Mesendoderm (in vitro differentiated cells): ENCODE results near the gene SCGB1D1.
"Not testable (repeated sequence)": the region's sequence is repeated elsewhere in the genome, so short reads cannot be mapped to it uniquely, and the experiment has no call there.

Experiments used
- DNase-seq: peaks from one replicate; pipeline ENCODE4 v3.0.0; 2013
- H2AK5ac ChIP-seq: 2 replicates; pipeline ENCODE4 v1.6.1; 2013; ENCODE audit warnings: low read length, inconsistent platforms
- H2BK120ac ChIP-seq: 2 replicates; pipeline ENCODE4 v1.6.1; 2013; ENCODE audit warnings: low read depth, mild to moderate bottlenecking, low read length, moderate library complexity, mixed read lengths
- H2BK15ac ChIP-seq: replicated peaks from 2 replicates; pipeline ENCODE4 v1.6.1; 2013; ENCODE audit warnings: low read depth, mild to moderate bottlenecking, moderate library complexity
- H2BK5ac ChIP-seq: 2 replicates; pipeline ENCODE4 v1.6.1; 2013; ENCODE audit warnings: low read length, inconsistent platforms
- H3K18ac ChIP-seq: 2 replicates; pipeline ENCODE4 v1.6.1; 2013; ENCODE audit warnings: mild to moderate bottlenecking, low read length, mixed read lengths
- H3K23ac ChIP-seq: one replicate; pipeline ENCODE4 v1.6.1; 2013; ENCODE audit warnings: low read length
- H3K27ac ChIP-seq: 2 replicates; pipeline ENCODE4 v1.5.1; 2013; ENCODE audit warnings: low read depth, mild to moderate bottlenecking, inconsistent platforms, low read length, moderate library complexity
- H3K27me3 ChIP-seq: 2 replicates; pipeline ENCODE4 v1.6.1; 2013; ENCODE audit warnings: low read length, control low read depth, mild to moderate bottlenecking, inconsistent platforms; ENCODE audit not compliant: insufficient read depth, poor library complexity
- H3K36me3 ChIP-seq: 2 replicates; pipeline ENCODE4 v1.6.1; 2013; ENCODE audit warnings: low read length, inconsistent platforms; ENCODE audit not compliant: control insufficient read depth, insufficient read depth
- H3K4ac ChIP-seq: one replicate; pipeline ENCODE4 v1.6.1; 2013; ENCODE audit warnings: low read depth, mild to moderate bottlenecking, low read length, moderate library complexity
- H3K4me1 ChIP-seq: 2 replicates; pipeline ENCODE4 v1.6.1; 2013; ENCODE audit warnings: low read depth, low read length, inconsistent platforms; ENCODE audit not compliant: control insufficient read depth
- H3K4me2 ChIP-seq: 2 replicates; pipeline ENCODE4 v1.6.1; 2013; ENCODE audit warnings: low read length
- H3K4me3 ChIP-seq: 2 replicates; pipeline ENCODE4 v1.5.1; 2013; ENCODE audit warnings: mild to moderate bottlenecking, low read length
- H3K56ac ChIP-seq: one replicate; pipeline ENCODE4 v1.6.1; 2013; ENCODE audit warnings: low read length
- H3K79me1 ChIP-seq: 2 replicates; pipeline ENCODE4 v1.6.1; 2013; ENCODE audit warnings: low read length, inconsistent platforms
- H3K79me2 ChIP-seq: 2 replicates; pipeline ENCODE4 v1.6.1; 2013; ENCODE audit warnings: mild to moderate bottlenecking, low read length; ENCODE audit not compliant: control insufficient read depth, insufficient read depth
- H3K9ac ChIP-seq: 2 replicates; pipeline ENCODE4 v1.6.1; 2013; ENCODE audit warnings: low read length, inconsistent platforms
- H4K5ac ChIP-seq: one replicate; pipeline ENCODE4 v1.6.1; 2013; ENCODE audit warnings: low read length
- H4K8ac ChIP-seq: one replicate; pipeline ENCODE4 v1.6.1; 2013; ENCODE audit warnings: low read depth, mild to moderate bottlenecking, control low read depth, low read length, moderate library complexity
- WGBS: extraction: QIAGEN DNeasy Blood & Tissue Kit; methylation state at CpG from one replicate; pipeline ENCODE4 v1.1.7; 2013; ENCODE audit warnings: low lambda C conversion rate, missing lambda C conversion rate; ENCODE audit not compliant: insufficient coverage; ENCODE audit errors: extremely low coverage; 5-methylcytosine and 5-hydroxymethylcytosine counted together

The SCGB1D1 gene

DNA sequence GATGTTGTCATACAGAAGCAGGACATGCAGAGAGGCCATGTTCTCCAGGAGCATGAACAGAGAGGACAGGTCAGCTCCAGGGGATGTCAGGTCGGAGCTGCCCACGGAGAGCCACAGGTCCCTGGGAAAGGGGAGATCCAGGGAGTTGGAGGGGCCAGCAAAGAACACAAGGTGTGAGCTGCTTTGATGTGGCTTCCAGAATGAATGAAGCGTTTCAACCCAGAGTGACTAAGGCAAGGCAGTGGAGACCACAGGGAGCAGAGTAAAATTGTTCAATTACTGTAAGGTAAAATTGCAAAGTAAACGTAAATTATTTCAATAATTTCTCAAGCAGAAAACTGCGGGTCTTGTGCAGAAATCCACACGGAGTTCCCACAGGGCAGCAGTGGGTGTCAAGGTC, 12.9 kb downstream of the SCGB1D1 start:
- Histone ChIP-seq H3K23ac (no peak overlapping the region), H2BK120ac (no peak overlapping the region), H3K18ac (no peak overlapping the region), H2BK5ac (no peak overlapping the region), H4K5ac (no peak overlapping the region), H3K36me3 (no peaks in the 10 kb centered on the region), H2BK15ac (no peak overlapping the region), H3K4me3 (no peak overlapping the region), H3K4ac (no peak overlapping the region), H4K8ac (no peak overlapping the region), H3K56ac (no peak overlapping the region), H3K79me1 (no peaks in the 10 kb centered on the region), H3K27me3 (no peaks in the 10 kb centered on the region), H2AK5ac (no peak overlapping the region), H3K4me2 (no peak overlapping the region), H3K79me2 (no peaks in the 10 kb centered on the region), H3K27ac (no peak overlapping the region), H3K4me1 (no peaks in the 10 kb centered on the region), H3K9ac (no peak overlapping the region)
- DNase-seq: no peak
- WGBS: no CpG with 5 or more reads among the region's 6 CpGs

- no peaks in the 10 kb centered on the region for H3K79me1 ChIP-seq
- no peak overlapping the region for H3K27ac ChIP-seq
- H3K4ac ChIP-seq: no peak overlapping the region
- H3K36me3 ChIP-seq: no peaks in the 10 kb centered on the region
- H2BK120ac ChIP-seq: no peak overlapping the region
- H3K27me3 ChIP-seq: no peaks in the 10 kb centered on the region
- no peak overlapping the region for H4K8ac ChIP-seq
- H3K4me3 ChIP-seq: no peak overlapping the region
- WGBS: no CpG with 5 or more reads among the region's 5 CpGs
- H4K5ac ChIP-seq: no peak overlapping the region
- H3K23ac ChIP-seq: no peak overlapping the region
- H2BK15ac ChIP-seq: no peak overlapping the region
- no peak overlapping the region for H3K4me2 ChIP-seq
- H3K9ac ChIP-seq: no peak overlapping the region
- no peak overlapping the region for H3K56ac ChIP-seq
- H3K79me2 ChIP-seq: no peaks in the 10 kb centered on the region
- H3K18ac ChIP-seq: no peak overlapping the region
- no peak overlapping the region for H2AK5ac ChIP-seq
- no peak overlapping the region for H2BK5ac ChIP-seq
- no peak for DNase-seq
- no peaks in the 10 kb centered on the region for H3K4me1 ChIP-seq
Observed at GRCh38 chr11:62204430-62204829, 14.4 kb downstream of the SCGB1D1 start.

DNA sequence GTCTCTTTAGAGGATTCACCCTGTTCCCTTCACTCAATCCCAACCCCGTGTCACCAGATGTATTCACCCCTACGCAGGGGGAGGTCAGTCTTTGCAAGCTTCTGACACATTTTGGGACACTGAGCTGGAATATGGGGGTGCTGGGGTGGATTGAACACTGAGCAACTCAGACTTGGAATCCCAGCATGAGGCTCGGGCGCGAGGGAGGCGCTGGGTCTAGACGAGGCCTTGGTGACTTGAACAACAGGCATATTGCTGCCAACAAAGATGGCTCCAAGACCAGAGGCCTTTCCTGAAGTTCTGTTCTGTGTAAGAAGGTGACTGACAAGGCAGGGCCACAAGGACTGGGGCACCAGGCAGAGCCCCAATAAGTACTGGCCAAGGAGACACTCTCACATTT, 15.4 kb downstream of the SCGB1D1 start:
- H3K4me1 ChIP-seq: no peaks in the 10 kb centered on the region
- no peak overlapping the region for H2AK5ac ChIP-seq
- no peak overlapping the region for H3K9ac ChIP-seq
- H3K18ac ChIP-seq: no peak overlapping the region
- H2BK120ac ChIP-seq: no peak overlapping the region
- H3K27ac ChIP-seq: no peak overlapping the region
- no peak overlapping the region for H2BK5ac ChIP-seq
- no peak overlapping the region for H3K56ac ChIP-seq
- no peaks in the 10 kb centered on the region for H3K79me1 ChIP-seq
- no peak overlapping the region for H4K8ac ChIP-seq
- no peak overlapping the region for H3K4ac ChIP-seq
- no peaks in the 10 kb centered on the region for H3K36me3 ChIP-seq
- WGBS: no CpG with 5 or more reads among the region's 7 CpGs
- H3K4me2 ChIP-seq: no peak overlapping the region
- H3K23ac ChIP-seq: no peak overlapping the region
- no peak overlapping the region for H4K5ac ChIP-seq
- no peaks in the 10 kb centered on the region for H3K27me3 ChIP-seq
- H2BK15ac ChIP-seq: no peak overlapping the region
- no peaks in the 10 kb centered on the region for H3K79me2 ChIP-seq
- DNase-seq: no peak
- H3K4me3 ChIP-seq: no peak overlapping the region

DNA sequence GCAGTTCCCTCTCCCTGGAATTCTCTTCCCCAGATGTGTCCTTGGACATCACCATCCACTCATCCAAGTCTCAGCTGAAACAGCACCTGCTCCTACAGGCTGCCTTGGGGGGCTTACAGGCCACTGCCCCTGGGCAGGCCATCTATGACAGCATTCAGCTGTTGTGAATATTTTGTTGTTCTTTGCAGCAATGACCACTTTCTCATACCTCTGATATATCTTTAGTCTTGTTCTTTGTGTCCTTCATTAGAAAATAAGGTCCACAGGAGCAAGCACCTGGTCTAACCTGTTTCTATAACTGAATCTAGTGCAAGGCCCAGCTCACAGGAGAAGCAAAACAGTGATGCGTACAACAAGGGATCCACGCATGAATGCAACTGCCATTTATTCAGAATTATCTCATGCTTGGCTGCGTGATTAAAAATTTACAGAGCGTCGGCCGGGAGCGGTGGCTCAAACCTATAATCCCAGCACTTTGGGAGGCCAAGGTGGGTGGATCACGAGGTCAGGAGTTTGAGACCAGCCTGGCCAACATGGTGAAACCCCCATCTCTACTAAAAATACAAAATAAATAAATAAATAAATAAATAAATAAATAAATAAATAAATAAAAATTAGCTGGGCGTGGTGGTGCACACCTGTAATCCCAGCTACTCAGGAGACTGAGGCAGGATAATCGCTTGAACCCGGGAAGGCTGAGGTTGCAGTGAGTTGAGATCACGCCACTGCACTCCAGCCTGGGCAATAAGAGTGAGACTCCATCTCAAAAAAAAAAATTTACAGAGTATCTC, 16.5 kb downstream of the SCGB1D1 start:
- H3K4ac ChIP-seq, H3K9ac ChIP-seq, H2AK5ac ChIP-seq, H4K8ac ChIP-seq, DNase-seq, H3K56ac ChIP-seq, H3K36me3 ChIP-seq, H2BK15ac ChIP-seq, H3K79me1 ChIP-seq, H3K27ac ChIP-seq, H3K27me3 ChIP-seq, H2BK120ac ChIP-seq, H3K18ac ChIP-seq, H3K23ac ChIP-seq, H2BK5ac ChIP-seq, H3K4me2 ChIP-seq, H3K4me1 ChIP-seq, H3K4me3 ChIP-seq, H4K5ac ChIP-seq, H3K79me2 ChIP-seq: not testable (repeated sequence)
- WGBS: no CpG with 5 or more reads among the region's 12 CpGs

GRCh38 chr11:62208785-62209144, 18.7 kb downstream of the SCGB1D1 start:
- no peak overlapping the region for H2BK120ac ChIP-seq
- no CpG with 5 or more reads among the region's 4 CpGs for WGBS
- H3K56ac ChIP-seq: no peak overlapping the region
- H3K27ac ChIP-seq: no peak overlapping the region
- no peak overlapping the region for H3K23ac ChIP-seq
- no peak overlapping the region for H3K4ac ChIP-seq
- no peak overlapping the region for H3K18ac ChIP-seq
- H3K4me3 ChIP-seq: no peak overlapping the region
- no peak for DNase-seq
- H3K79me1 ChIP-seq: no peaks in the 10 kb centered on the region
- no peaks in the 10 kb centered on the region for H3K4me1 ChIP-seq
- no peak overlapping the region for H3K9ac ChIP-seq
- no peak overlapping the region for H2BK5ac ChIP-seq
- H2AK5ac ChIP-seq: no peak overlapping the region
- H3K79me2 ChIP-seq: no peaks in the 10 kb centered on the region
- H3K36me3 ChIP-seq: no peaks in the 10 kb centered on the region
- H4K8ac ChIP-seq: no peak overlapping the region
- H4K5ac ChIP-seq: no peak overlapping the region
- no peak overlapping the region for H3K4me2 ChIP-seq
- no peaks in the 10 kb centered on the region for H3K27me3 ChIP-seq
- no peak overlapping the region for H2BK15ac ChIP-seq

GRCh38 chr11:62217191-62217748, 27.3 kb downstream of the SCGB1D1 start:
- H2BK120ac ChIP-seq: no peak overlapping the region
- no peak overlapping the region for H3K56ac ChIP-seq
- H3K4me3 ChIP-seq: no peak overlapping the region
- H3K4ac ChIP-seq: no peak overlapping the region
- H3K79me2 ChIP-seq: no peaks in the 10 kb centered on the region
- no peaks in the 10 kb centered on the region for H3K79me1 ChIP-seq
- no peaks in the 10 kb centered on the region for H3K27me3 ChIP-seq
- H3K27ac ChIP-seq: no peak overlapping the region
- H3K36me3 ChIP-seq: no peaks in the 10 kb centered on the region
- peak; percentile 37 for DNase-seq
- no peaks in the 10 kb centered on the region for H3K4me1 ChIP-seq
- no peak overlapping the region for H3K18ac ChIP-seq
- no peak overlapping the region for H2BK15ac ChIP-seq
- no peak overlapping the region for H3K23ac ChIP-seq
- no CpG with 5 or more reads among the region's 5 CpGs for WGBS
- no peak overlapping the region for H3K4me2 ChIP-seq
- H4K5ac ChIP-seq: no peak overlapping the region
- H2BK5ac ChIP-seq: no peak overlapping the region
- H2AK5ac ChIP-seq: no peak overlapping the region
- no peak overlapping the region for H4K8ac ChIP-seq
- no peak overlapping the region for H3K9ac ChIP-seq
